GM21528 (cell line): ENCODE results near the gene HEXIM1.
"Not testable (repeated sequence)": the region's sequence is repeated elsewhere in the genome, so short reads cannot be mapped to it uniquely, and the experiment has no call there.

Experiments
- ATAC-seq: cut with Tn5 transposase; IDR thresholded peaks from one replicate; pipeline ENCODE4 v1.9.1; 2021; ENCODE audit warnings: mild to moderate bottlenecking, moderate library complexity; ENCODE audit not compliant: unreplicated experiment, low FRiP score

The HEXIM1 gene

GRCh38 chr17:45112559-45113423 is 35.5 kb upstream of the HEXIM1 start:
- no peak for ATAC-seq

- ATAC-seq = no peak
Measured at GRCh38 chr17:45113424-45113754, 34.9 kb upstream of the HEXIM1 start.

- ATAC-seq = no peak
Measured at GRCh38 chr17:45114117-45114932, 34.0 kb upstream of the HEXIM1 start.

GRCh38 chr17:45115015-45115625 is 33.2 kb upstream of the HEXIM1 start:
- no peak for ATAC-seq

GRCh38 chr17:45115871-45116270 is 32.4 kb upstream of the HEXIM1 start:
- ATAC-seq = no peak

- no peak for ATAC-seq
Measured at GRCh38 chr17:45116434-45117016, 31.8 kb upstream of the HEXIM1 start.

GRCh38 chr17:45117334-45117733 is 30.9 kb upstream of the HEXIM1 start:
- no peak for ATAC-seq

- ATAC-seq = no peak
Measured at GRCh38 chr17:45117848-45118646, 30.2 kb upstream of the HEXIM1 start.

GRCh38 chr17:45118691-45119090 is 29.6 kb upstream of the HEXIM1 start:
- no peak for ATAC-seq

GRCh38 chr17:45119964-45120363 is 28.3 kb upstream of the HEXIM1 start:
- ATAC-seq = no peak

- no peak for ATAC-seq
Measured at GRCh38 chr17:45120558-45120957, 27.7 kb upstream of the HEXIM1 start.

GRCh38 chr17:45121055-45121454 is 27.2 kb upstream of the HEXIM1 start:
- ATAC-seq = no peak

- no peak for ATAC-seq
Measured at GRCh38 chr17:45123076-45123770, 25.1 kb upstream of the HEXIM1 start.

- no peak for ATAC-seq
Measured at GRCh38 chr17:45123930-45124796, 24.1 kb upstream of the HEXIM1 start.

- ATAC-seq = not testable (repeated sequence)
Measured at GRCh38 chr17:45124797-45125122, 23.5 kb upstream of the HEXIM1 start.

GRCh38 chr17:45125509-45125908 is 22.8 kb upstream of the HEXIM1 start:
- no peak for ATAC-seq

- ATAC-seq = no peak
Measured at GRCh38 chr17:45127207-45127547, 21.1 kb upstream of the HEXIM1 start.

- no peak for ATAC-seq
Measured at GRCh38 chr17:45127548-45128300, 20.6 kb upstream of the HEXIM1 start.
